ENCODE measurements around the gene HES6. TPM values are rescaled to one million over a fixed set of nuclear protein-coding genes. Genes with fewer than 3 reads are reported as not detected.

Gene HES6
- total RNA-seq, 1 experiment from 2014 or later, result 8.4 TPM

- Histone ChIP-seq H3K79me2 (ENCODE audit: low read depth) (no peaks in the 10 kb centered on the region), H3K4me3 (no peak overlapping the region), H3K4me2 (no peak overlapping the region), H3K9me2 (ENCODE audit: insufficient read depth) (no peaks in the 10 kb centered on the region), H3K27ac (no peak overlapping the region), H2AFZ (no peak overlapping the region), H3F3A (ENCODE audit: insufficient read depth, low read depth) (peaks cover 11% of the 10 kb centered on the region; the same call in 1 of the 2 replicates), H3K27me3 (ENCODE audit: insufficient read depth, low read depth) (peaks cover 30% of the 10 kb centered on the region), H3K4me1 (replicated peaks; ENCODE audit: insufficient read depth) (no peaks in the 10 kb centered on the region; the same call in 1 of the 2 replicates), H3K36me3 (ENCODE audit: low read depth) (no peaks in the 10 kb centered on the region), H3K9me3 (ENCODE audit: insufficient read depth, low read depth) (no peaks in the 10 kb centered on the region), H4K20me1 (ENCODE audit: insufficient read depth) (no peaks in the 10 kb centered on the region)
- intact Hi-C loops (cut with micrococcal nuclease; ENCODE audit: unreplicated experiment), result no loop called here
- DNase-seq, result no peak
- no TSS peak for BruUV-seq (replicated peaks)
- no peak for TF ChIP-seq EZH2 (IDR thresholded peaks at IDR 0.05; ENCODE audit: low read depth)
- TF ChIP-seq CTCF (conservative IDR thresholded peaks at IDR 0.05), result no peak
- POLR2A ChIA-PET (ENCODE audit: unreplicated experiment), result interaction anchor here (0.5 kb wide), 1 partner anchor 290 kb away, joined by 3 read pairs; no protein-coding TSS in a partner anchor
- CTCF ChIA-PET, result interaction anchor here (0.6 kb wide), 1 partner anchor 259 kb away, joined by 4 read pairs; no protein-coding TSS in a partner anchor
Observed at GRCh38 chr2:238237431-238238135, 2.3 kb downstream of the HES6 start.

GRCh38 chr2:238236571-238236970 lies 3.3 kb downstream of the HES6 start:
- TF ChIP-seq CTCF (conservative IDR thresholded peaks at IDR 0.05), result no peak
- no peak for TF ChIP-seq EZH2 (IDR thresholded peaks at IDR 0.05; ENCODE audit: low read depth)
- intact Hi-C loops (cut with micrococcal nuclease; ENCODE audit: unreplicated experiment), result no loop called here
- Histone ChIP-seq H3K36me3 (ENCODE audit: low read depth) (no peaks in the 10 kb centered on the region), H3K9me3 (ENCODE audit: insufficient read depth, low read depth) (no peaks in the 10 kb centered on the region), H3K4me3 (no peak overlapping the region), H3K9me2 (ENCODE audit: insufficient read depth) (no peaks in the 10 kb centered on the region), H4K20me1 (ENCODE audit: insufficient read depth) (no peaks in the 10 kb centered on the region), H3K79me2 (ENCODE audit: low read depth) (no peaks in the 10 kb centered on the region), H3K4me2 (no peak overlapping the region), H2AFZ (no peak overlapping the region), H3F3A (ENCODE audit: insufficient read depth, low read depth) (peaks cover 11% of the 10 kb centered on the region; the same call in 1 of the 2 replicates), H3K27me3 (ENCODE audit: insufficient read depth, low read depth) (peaks cover 30% of the 10 kb centered on the region), H3K4me1 (replicated peaks; ENCODE audit: insufficient read depth) (no peaks in the 10 kb centered on the region; the same call in 1 of the 2 replicates), H3K27ac (no peak overlapping the region)
- BruUV-seq (replicated peaks), result no TSS peak
- POLR2A ChIA-PET (ENCODE audit: unreplicated experiment), result interaction anchor here (0.6 kb wide), 1 partner anchor 652 kb away, joined by 5 read pairs; no protein-coding TSS in a partner anchor
- DNase-seq, result peak in 1 of 2 experiments; percentile 20
- CTCF ChIA-PET, result no interaction called here

GRCh38 chr2:238235856-238236255 lies 4.0 kb downstream of the HES6 start:
- Histone ChIP-seq H3K4me2 (no peak overlapping the region), H3K36me3 (ENCODE audit: low read depth) (no peaks in the 10 kb centered on the region), H4K20me1 (ENCODE audit: insufficient read depth) (no peaks in the 10 kb centered on the region), H3F3A (ENCODE audit: insufficient read depth, low read depth) (peaks cover 11% of the 10 kb centered on the region; the same call in 1 of the 2 replicates), H3K4me1 (replicated peaks; ENCODE audit: insufficient read depth) (no peaks in the 10 kb centered on the region; the same call in 1 of the 2 replicates), H2AFZ (no peak overlapping the region), H3K9me3 (ENCODE audit: insufficient read depth, low read depth) (no peaks in the 10 kb centered on the region), H3K27ac (no peak overlapping the region), H3K9me2 (ENCODE audit: insufficient read depth) (no peaks in the 10 kb centered on the region), H3K4me3 (no peak overlapping the region), H3K27me3 (ENCODE audit: insufficient read depth, low read depth) (peaks cover 32% of the 10 kb centered on the region), H3K79me2 (ENCODE audit: low read depth) (no peaks in the 10 kb centered on the region)
- TF ChIP-seq EZH2 (IDR thresholded peaks at IDR 0.05; ENCODE audit: low read depth), result no peak
- TF ChIP-seq CTCF (conservative IDR thresholded peaks at IDR 0.05), result no peak
- POLR2A ChIA-PET (ENCODE audit: unreplicated experiment), result no interaction called here
- intact Hi-C loops (cut with micrococcal nuclease; ENCODE audit: unreplicated experiment), result no loop called here
- no TSS peak for BruUV-seq (replicated peaks)
- DNase-seq, result no peak
- CTCF ChIA-PET, result no interaction called here
